OCI-LY7 (cell line): ENCODE results near the gene CA11. TPM values are rescaled to one million over a fixed set of nuclear protein-coding genes. Genes with fewer than 3 reads are reported as not detected.

Source experiments
- BruUV-seq: library from RNA; stranded (reverse); fragments of 400-500 nt; replicated peaks from 2 replicates; lab custom pipeline; 2021; lab: Mats Ljungman, UMichigan
- CTCF ChIA-PET: fragments of 300-600 bp; sonication (Branson Sonifier 250); formaldehyde crosslinking; loops from one replicate; lab custom pipeline; 2022; ENCODE audit warnings: antibody characterized with exemption; ENCODE audit not compliant: unreplicated experiment; lab: Charles Lee
- POLR2A ChIA-PET: fragments of 300-600 bp; sonication (Branson Sonifier 250); formaldehyde crosslinking; loops from one replicate; lab custom pipeline; 2022; ENCODE audit warnings: antibody characterized with exemption; lab: Charles Lee
- DNase-seq: peaks from one replicate; pipeline ENCODE4 v3.0.0-alpha.2; 2015; ENCODE audit warnings: low spot score
- H2AFZ ChIP-seq: fragments of 200-600 bp; sonication (generic), shearing (Covaris generic); 2 replicates; pipeline ENCODE4 v1.6.1; 2014; ENCODE audit warnings: mild to moderate bottlenecking, antibody characterized with exemption, low read length, moderate library complexity
- H3K27ac ChIP-seq: fragments of 200-600 bp; sonication (generic); 2 replicates; pipeline ENCODE4 v1.5.1; 2014; ENCODE audit warnings: mixed run types, low read depth, mild to moderate bottlenecking, moderate library complexity, low read length, inconsistent platforms; ENCODE audit not compliant: poor library complexity, severe bottlenecking
- H3K36me3 ChIP-seq: fragments of 200-600 bp; sonication (generic); 2 replicates; pipeline ENCODE4 v1.6.1; 2014; ENCODE audit warnings: mild to moderate bottlenecking, antibody characterized with exemption, low read length, moderate library complexity, mixed read lengths; ENCODE audit not compliant: insufficient read depth
- H3K4me1 ChIP-seq: fragments of 200-600 bp; sonication (generic); 2 replicates; pipeline ENCODE4 v1.5.1; 2014; ENCODE audit warnings: mild to moderate bottlenecking, low read length; ENCODE audit not compliant: insufficient read depth, poor library complexity, severe bottlenecking
- H3K4me2 ChIP-seq: fragments of 200-600 bp; sonication (generic); 2 replicates; pipeline ENCODE4 v1.6.1; 2014; ENCODE audit warnings: mild to moderate bottlenecking, low read length
- H3K4me3 ChIP-seq: fragments of 200-600 bp; sonication (generic); 2 replicates; pipeline ENCODE4 v1.5.1; 2014; ENCODE audit warnings: mild to moderate bottlenecking, low read depth, low read length; ENCODE audit not compliant: poor library complexity, severe bottlenecking
- H3K79me2 ChIP-seq: fragments of 200-600 bp; sonication (generic); 2 replicates; pipeline ENCODE4 v1.6.1; 2016; ENCODE audit warnings: low read depth, mild to moderate bottlenecking, low read length, moderate library complexity, mixed read lengths; ENCODE audit not compliant: insufficient read depth
- H3K9me2 ChIP-seq: fragments of 200-600 bp; sonication (generic); 2 replicates; pipeline ENCODE4 v1.6.1; 2016; ENCODE audit warnings: mild to moderate bottlenecking, low read length, mixed read lengths; ENCODE audit not compliant: insufficient read depth
- H3K9me3 ChIP-seq: fragments of 200-600 bp; sonication (generic); 2 replicates; pipeline ENCODE4 v1.6.1; 2014; ENCODE audit warnings: mild to moderate bottlenecking, mixed run types, low read length, mixed read lengths
- H4K20me1 ChIP-seq: fragments of 200-600 bp; sonication (generic); 2 replicates; pipeline ENCODE4 v1.6.1; 2014; ENCODE audit warnings: mild to moderate bottlenecking, antibody characterized with exemption, low read length, moderate library complexity, mixed read lengths; ENCODE audit not compliant: insufficient read depth
- EZH2phosphoT487 ChIP-seq: fragments of 200-600 bp; sonication (generic); IDR thresholded peaks from 2 replicates; pipeline ENCODE4 v1.6.1; 2018; ENCODE audit warnings: low read depth, borderline replicate concordance, mild to moderate bottlenecking, mixed run types, antibody characterized with exemption, low read length, moderate library complexity, mixed read lengths
- intact Hi-C: fragments of 100-400 bp; cut with micrococcal nuclease; formaldehyde crosslinking; loops from one replicate; pipeline ENCODE4 v1.10.0; 2022; ENCODE audit not compliant: unreplicated experiment
- total RNA-seq, 2 experiments: library from RNA; depleted of rRNA in 1 of 2; stranded (reverse); fragments of >200 nt in 1 of 2; shearing (Covaris generic) in 1 of 2; gene quantifications; 2 replicates each; pipeline ENCODE4 v1.2.3, GENCODE V29; 2014 to 2022
- TF ChIP-seq, protein P1 (sequence below): fragments of 200-600 bp; sonication (generic); conservative IDR thresholded peaks from 2 replicates; pipeline ENCODE4 v1.5.1; 2014; ENCODE audit warnings: mild to moderate bottlenecking, antibody characterized with exemption, low read length, moderate library complexity, mixed read lengths

Gene CA11
- total RNA-seq, 2 experiments from 2014 or later, result 2.5 to 10.8 TPM

DNA sequence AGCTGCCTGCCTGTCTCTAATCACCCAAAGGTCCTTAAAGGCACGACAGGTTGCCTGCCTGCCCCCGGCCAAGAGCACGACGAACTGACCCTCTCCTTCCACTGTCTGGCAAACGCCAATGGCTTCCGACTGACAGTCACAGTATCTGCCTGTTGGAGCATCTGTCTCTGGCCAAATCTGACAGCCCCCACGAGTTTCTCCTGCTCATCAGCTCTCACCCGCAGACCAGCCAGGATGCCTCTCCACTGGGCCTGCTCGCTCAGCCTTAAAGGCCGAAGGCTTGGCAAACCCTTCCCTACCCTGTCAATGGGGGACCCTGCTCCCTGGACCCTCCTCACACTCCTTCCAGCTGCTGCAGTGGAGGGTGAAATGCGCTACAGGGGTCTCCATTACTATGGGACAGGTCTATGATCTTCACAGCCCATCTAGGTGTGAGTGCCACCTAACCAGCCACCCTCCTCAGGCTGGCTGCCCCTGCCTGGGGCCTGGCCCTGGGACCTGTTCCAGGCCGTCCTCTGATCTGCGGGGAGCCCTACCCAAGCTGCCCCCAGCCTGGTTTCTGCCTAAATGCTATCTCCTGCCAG is 32.0 kb downstream of the CA11 start:
- TF ChIP-seq EZH2phosphoT487, result no peak
- TF ChIP-seq, protein P1, sequence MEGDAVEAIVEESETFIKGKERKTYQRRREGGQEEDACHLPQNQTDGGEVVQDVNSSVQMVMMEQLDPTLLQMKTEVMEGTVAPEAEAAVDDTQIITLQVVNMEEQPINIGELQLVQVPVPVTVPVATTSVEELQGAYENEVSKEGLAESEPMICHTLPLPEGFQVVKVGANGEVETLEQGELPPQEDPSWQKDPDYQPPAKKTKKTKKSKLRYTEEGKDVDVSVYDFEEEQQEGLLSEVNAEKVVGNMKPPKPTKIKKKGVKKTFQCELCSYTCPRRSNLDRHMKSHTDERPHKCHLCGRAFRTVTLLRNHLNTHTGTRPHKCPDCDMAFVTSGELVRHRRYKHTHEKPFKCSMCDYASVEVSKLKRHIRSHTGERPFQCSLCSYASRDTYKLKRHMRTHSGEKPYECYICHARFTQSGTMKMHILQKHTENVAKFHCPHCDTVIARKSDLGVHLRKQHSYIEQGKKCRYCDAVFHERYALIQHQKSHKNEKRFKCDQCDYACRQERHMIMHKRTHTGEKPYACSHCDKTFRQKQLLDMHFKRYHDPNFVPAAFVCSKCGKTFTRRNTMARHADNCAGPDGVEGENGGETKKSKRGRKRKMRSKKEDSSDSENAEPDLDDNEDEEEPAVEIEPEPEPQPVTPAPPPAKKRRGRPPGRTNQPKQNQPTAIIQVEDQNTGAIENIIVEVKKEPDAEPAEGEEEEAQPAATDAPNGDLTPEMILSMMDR, result no peak
- no peak overlapping the region for H3K4me2 ChIP-seq
- peaks cover 84% of the 10 kb centered on the region for H3K36me3 ChIP-seq
- peaks cover 27% of the 10 kb centered on the region for H4K20me1 ChIP-seq
- intact Hi-C loops, result no loop called here
- no peaks in the 10 kb centered on the region for H3K9me2 ChIP-seq
- DNase-seq, result no peak
- no peak overlapping the region for H3K27ac ChIP-seq
- no peaks in the 10 kb centered on the region for H3K9me3 ChIP-seq
- H3K4me3 ChIP-seq, result no peak overlapping the region
- H3K4me1 ChIP-seq, result peaks cover 40% of the 10 kb centered on the region
- H2AFZ ChIP-seq, result no peak overlapping the region
- CTCF ChIA-PET, result no interaction called here
- H3K79me2 ChIP-seq, result peaks cover 31% of the 10 kb centered on the region
- no TSS peak for BruUV-seq
- POLR2A ChIA-PET, result no interaction called here

DNA sequence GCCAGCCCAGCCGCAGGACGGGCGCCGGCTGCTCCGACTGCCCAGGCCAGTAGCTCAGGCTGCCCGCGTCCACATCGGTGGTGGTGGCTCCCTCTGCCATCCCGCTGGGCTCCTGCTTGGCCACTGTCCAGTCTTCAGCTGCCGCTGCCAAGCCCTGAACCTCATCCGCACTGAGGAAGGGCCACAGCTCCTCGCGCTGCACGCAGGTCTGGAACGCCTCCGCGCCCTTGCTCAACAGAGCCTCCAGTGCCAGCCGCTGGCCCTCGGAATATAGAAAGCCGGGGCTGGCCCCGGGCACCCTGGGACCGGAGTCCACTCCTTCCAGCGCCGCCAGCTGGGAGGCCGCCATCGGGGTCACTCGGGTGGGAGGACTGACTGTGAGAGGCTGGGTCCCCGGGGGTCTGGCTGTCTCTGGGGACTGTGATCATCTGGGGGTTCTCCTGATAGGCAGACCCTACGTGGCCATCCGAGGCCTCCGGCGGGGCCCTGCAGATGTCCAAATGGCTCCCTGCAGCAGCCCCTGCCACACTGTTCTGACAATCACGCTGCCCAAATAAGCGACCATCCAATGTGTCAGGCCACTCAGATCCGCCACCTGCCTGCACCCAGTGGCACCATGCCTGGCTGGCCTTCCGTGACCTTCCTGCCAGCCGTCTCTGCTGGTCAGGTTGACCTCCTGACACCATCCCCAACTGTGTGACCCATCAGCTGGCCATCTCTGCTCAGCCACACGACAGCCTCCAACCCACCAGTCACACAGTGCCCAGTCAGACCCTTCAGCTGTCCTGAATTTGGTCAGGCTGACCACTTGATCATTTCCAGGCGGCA is 32.7 kb downstream of the CA11 start:
- Histone ChIP-seq H3K79me2 (peaks cover 24% of the 10 kb centered on the region), H3K9me3 (no peaks in the 10 kb centered on the region), H4K20me1 (peaks cover 23% of the 10 kb centered on the region), H3K9me2 (no peaks in the 10 kb centered on the region), H2AFZ (no peak overlapping the region), H3K4me1 (peaks cover 42% of the 10 kb centered on the region), H3K4me3 (no peak overlapping the region), H3K36me3 (peaks cover 78% of the 10 kb centered on the region), H3K4me2 (no peak overlapping the region), H3K27ac (no peak overlapping the region)
- intact Hi-C loops, result no loop called here
- ChIA-PET POLR2A (no interaction called here), CTCF (no interaction called here)
- TF ChIP-seq, protein P1, result no peak
- TF ChIP-seq EZH2phosphoT487, result no peak
- no TSS peak for BruUV-seq
- DNase-seq, result no peak

DNA sequence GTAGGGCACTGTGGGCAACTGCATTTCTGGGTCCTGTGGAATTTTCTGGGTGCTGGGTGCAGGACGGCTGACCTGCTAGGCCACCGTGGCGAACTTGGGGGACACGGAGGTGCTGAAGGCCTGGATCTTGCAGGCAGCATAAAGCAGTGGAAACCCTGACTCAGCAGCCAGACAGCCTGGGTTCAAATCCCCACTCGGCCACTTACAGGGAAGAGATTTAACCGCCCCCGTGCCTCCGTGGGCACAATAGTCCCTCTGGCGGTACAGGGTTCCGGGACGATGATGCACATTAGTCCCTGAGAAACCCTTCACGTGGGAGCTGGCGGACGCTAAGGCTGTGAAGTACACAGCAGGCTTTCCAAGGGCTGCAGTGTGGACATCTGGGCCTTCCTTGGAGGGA is 34.1 kb downstream of the CA11 start:
- Histone ChIP-seq H3K36me3 (peaks cover 74% of the 10 kb centered on the region), H3K4me2 (no peak overlapping the region)
- CTCF ChIA-PET, result no interaction called here

More for the DNA sequence above, 34.1 kb downstream of the CA11 start:
- H3K79me2 ChIP-seq, result peaks cover 10% of the 10 kb centered on the region
- H3K9me3 ChIP-seq, result no peaks in the 10 kb centered on the region
- no peaks in the 10 kb centered on the region for H3K9me2 ChIP-seq
- H4K20me1 ChIP-seq, result peaks cover 9% of the 10 kb centered on the region; the same call in 1 of the 2 replicates
- DNase-seq, result no peak
- H3K4me3 ChIP-seq, result no peak overlapping the region
- no peak for TF ChIP-seq EZH2phosphoT487
- TF ChIP-seq, protein P1, result no peak
- POLR2A ChIA-PET, result no interaction called here
- H2AFZ ChIP-seq, result no peak overlapping the region
- peaks cover 31% of the 10 kb centered on the region for H3K4me1 ChIP-seq
- no TSS peak for BruUV-seq
- no peak overlapping the region for H3K27ac ChIP-seq
- intact Hi-C loops, result no loop called here
